NCI-H774 (cell line): ENCODE results near the gene PEAK1.
"Not testable (repeated sequence)": the region's sequence is repeated elsewhere in the genome, so short reads cannot be mapped to it uniquely, and the experiment has no call there.

ENCODE experiments used
- DNase-seq: peaks from one replicate; lab custom pipeline; 2025; lab: John Stamatoyannopoulos, UW

The PEAK1 gene

DNA sequence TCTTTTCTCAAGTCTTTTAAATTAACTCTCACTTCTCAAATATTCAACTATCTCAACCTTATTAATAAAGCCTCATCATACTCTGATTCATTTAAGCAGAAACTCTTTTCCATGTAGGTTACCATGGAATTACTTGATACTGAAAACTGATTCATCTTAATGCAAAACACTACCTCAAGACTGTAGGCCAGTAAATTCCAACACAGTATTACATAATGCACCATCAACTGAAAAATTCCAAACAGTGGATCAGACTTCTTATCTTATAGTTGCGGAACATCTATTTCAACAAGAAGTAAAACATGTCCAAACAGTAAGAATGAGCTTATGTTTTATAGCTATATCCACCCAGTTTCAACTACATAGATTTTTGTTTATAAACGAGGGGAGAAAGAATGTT is 124.5 kb downstream of the PEAK1 start:
- no peak for DNase-seq

- DNase-seq: no peak
Measured at GRCh38 chr15:77292969-77293558, 126.8 kb downstream of the PEAK1 start.

DNA sequence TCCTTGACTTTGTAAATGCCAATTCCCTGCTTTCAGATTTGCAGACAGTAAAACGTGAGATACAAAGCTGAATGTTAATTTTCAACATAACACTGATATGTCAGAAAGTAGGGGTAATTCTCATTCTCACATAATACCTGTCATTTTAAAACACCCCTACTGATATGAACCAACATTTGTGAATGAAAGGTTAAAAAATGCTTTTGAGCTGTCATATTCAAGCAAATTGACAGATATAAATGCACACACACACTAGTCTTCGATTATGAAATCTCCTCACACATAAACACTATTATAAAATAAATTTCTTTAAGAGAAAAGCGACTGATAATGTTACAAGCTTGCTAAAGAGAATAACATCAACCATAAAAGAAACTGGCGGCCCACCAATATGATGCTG is 128.8 kb downstream of the PEAK1 start:
- no peak for DNase-seq

DNA sequence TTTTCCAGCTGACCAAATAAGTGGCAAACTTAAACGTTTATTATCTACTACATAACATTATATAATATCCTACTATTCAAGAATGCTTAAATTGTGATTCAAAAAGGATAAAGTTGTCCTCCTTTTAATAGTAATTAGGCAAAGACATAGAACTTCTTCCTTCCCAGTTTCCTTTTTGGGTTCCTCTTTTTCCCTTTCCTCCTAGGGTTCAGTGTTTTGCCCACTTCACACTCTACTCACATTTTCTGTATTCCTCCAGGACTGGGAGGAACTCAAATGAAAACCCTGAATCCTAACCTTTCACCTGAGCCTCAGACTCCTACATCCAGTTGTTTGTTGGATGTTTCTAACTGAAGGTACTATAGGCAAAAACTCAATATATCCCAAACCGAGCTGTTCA is 132.5 kb downstream of the PEAK1 start:
- no peak for DNase-seq

- no peak for DNase-seq
Measured at GRCh38 chr15:77285057-77285997, 134.6 kb downstream of the PEAK1 start.

DNA sequence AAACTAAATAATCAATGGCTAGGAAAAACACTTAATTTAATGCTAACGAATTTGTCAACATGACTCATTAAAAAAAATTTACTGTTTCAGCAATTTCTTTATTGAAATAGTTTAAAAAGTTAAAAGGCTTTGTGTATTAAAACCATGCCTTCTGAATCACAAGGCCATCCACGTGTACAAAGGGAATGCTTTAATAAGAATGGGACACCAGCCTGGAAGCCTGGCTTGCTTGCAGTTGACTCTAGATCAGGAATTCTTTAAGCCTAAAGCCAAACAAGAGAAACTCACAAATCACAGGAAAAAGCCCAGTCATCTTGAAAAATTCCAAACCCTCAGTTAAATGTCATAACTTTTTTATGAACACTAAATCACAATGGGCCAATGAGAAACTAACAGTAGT is 137.6 kb downstream of the PEAK1 start:
- DNase-seq: no peak

GRCh38 chr15:77276943-77277342 is 143.0 kb downstream of the PEAK1 start:
- no peak for DNase-seq

GRCh38 chr15:77276096-77276495 is 143.8 kb downstream of the PEAK1 start:
- no peak for DNase-seq

DNA sequence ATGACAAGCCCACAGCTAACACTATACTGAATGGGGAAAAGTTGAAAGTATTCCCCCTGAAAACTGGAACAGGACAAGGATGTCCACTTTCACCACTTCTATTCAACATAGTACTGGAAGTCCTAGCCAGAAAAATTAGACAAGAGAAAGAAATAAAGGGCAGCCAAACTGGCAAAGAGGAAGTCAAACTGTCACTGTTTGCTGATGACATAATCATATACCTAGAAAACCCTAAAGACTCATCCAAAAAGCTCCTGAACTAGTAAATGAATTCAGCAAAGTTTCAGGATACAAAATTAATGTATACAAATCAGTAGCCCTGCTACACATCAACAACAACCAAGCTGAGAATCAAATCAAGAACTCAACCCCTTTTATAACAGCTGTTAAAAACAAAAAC is 146.8 kb downstream of the PEAK1 start:
- not testable (repeated sequence) for DNase-seq

- no peak for DNase-seq
Measured at GRCh38 chr15:77266708-77267386, 153.1 kb downstream of the PEAK1 start.

DNA sequence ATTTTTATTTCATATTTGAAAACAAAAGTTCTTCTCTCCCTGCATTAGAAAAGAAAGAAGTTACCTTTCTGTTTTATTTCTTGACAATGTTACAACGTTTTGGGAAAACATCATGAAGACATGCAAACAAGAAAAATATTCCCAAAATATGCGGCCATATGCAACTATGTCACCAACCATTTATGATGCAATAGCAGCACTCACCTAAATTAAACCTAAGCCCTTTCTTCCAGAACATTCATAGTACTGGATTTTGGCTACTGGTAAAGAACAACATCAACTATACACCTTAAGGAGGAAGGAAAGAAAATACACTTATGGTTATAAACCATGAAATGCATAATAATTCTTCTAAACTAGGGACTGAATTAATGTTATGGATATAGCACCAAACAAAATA is 164.5 kb downstream of the PEAK1 start:
- no peak for DNase-seq

- no peak for DNase-seq
Measured at GRCh38 chr15:77251662-77252061, 168.2 kb downstream of the PEAK1 start.

- no peak for DNase-seq
Measured at GRCh38 chr15:77247116-77247515, 172.8 kb downstream of the PEAK1 start.

- no peak for DNase-seq
Measured at GRCh38 chr15:77243716-77244401, 176.0 kb downstream of the PEAK1 start.

GRCh38 chr15:77243135-77243534 is 176.8 kb downstream of the PEAK1 start:
- DNase-seq: no peak

- no peak for DNase-seq
Measured at GRCh38 chr15:77239882-77240608, 179.9 kb downstream of the PEAK1 start.

DNA sequence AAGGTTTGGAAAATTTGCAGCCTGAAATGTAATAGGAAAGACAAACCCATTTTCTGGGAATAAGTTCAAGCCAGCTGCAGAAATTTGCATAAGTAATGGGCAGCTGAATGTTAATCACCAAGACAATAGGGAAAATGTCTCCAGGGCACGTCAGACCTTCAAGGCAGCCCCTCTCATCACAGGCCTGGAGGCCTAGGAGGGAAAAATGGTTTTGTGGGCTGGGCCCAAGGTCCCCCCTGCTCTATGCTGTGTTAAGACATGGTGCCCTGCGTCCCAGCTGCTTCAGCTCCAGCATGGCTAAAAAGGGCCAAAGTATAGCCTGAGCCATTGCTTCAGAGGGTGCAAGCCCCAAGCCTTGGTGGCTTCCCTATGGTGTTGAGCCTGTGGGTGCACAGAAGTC is 184.3 kb downstream of the PEAK1 start:
- DNase-seq: no peak

DNA sequence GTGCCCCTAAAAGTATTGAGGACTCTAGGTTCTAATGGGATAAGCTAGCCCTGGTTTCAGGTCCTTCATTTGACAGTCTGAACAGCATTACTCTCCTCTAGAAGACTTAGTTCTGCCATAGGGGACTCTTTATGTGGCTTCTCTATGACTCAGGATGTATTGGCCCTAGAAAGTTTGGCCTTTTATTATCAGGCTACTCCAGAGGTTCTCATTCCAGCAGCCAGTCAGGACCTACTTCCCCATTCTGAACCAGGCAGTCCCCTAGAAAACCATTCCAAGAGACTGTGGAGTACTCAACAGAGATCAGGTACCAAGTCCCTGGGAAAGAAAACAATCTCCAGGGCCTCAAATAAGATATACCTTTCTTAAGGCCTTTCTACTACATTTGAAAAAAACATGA is 191.1 kb downstream of the PEAK1 start:
- no peak for DNase-seq

DNA sequence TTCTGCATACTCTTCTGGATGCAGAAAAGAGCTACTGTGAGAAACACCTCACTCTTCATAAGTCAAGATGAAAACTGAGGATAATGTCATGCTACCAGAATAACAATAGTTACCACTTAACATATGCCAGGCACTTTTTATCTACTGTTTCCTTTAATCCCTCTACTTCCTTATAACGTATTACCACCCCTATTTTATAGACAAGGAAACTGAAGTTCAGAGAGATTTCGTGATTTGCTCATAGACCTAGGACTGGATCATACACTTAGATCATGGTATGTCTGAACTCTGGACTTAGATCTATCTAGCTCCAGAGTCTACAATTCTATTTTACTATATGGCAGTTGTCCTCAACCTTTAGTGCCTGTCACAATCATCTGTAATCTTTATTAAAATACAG is 193.3 kb downstream of the PEAK1 start:
- DNase-seq: no peak

GRCh38 chr15:77225646-77226045 is 194.3 kb downstream of the PEAK1 start:
- no peak for DNase-seq

GRCh38 chr15:77225088-77225487 is 194.8 kb downstream of the PEAK1 start:
- DNase-seq: no peak

DNA sequence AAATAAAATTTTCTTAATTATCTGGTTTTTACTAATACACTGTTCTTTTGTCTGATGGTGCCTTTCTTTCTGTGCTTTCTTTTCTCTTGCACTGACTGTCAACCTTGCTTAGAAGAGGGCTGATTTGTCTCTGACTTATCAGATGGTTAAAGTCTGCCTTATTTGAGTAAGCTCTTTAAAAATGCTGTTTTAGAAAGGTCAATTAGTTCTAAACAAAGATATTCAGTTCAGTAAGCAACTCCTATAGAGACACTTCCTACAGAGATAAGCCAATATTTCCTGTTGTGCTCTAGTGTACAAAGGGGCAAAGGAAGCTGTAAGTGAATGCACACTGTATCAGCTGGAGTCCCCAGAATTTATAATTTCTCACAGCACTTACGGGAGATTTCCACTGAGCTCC is 195.6 kb downstream of the PEAK1 start:
- no peak for DNase-seq
